SU-DHL-6 (cell line): ENCODE results near the gene BRD1.

Source experiments
- EZH2phosphoT487 ChIP-seq: fragments of 200-600 bp; sonication (generic), shearing (Covaris generic); conservative IDR thresholded peaks from 2 replicates; pipeline ENCODE4 v1.6.1; 2018; ENCODE audit warnings: mild to moderate bottlenecking, antibody characterized with exemption, low read length, moderate library complexity, mixed read lengths
- TF ChIP-seq, protein P1 (sequence below): fragments of 200-600 bp; sonication (generic); IDR thresholded peaks from one replicate; pipeline ENCODE4 v1.5.1; 2017; ENCODE audit warnings: antibody characterized with exemption, mild to moderate bottlenecking, low read length, moderate library complexity; ENCODE audit not compliant: insufficient read depth, poor library complexity, severe bottlenecking

DNA sequence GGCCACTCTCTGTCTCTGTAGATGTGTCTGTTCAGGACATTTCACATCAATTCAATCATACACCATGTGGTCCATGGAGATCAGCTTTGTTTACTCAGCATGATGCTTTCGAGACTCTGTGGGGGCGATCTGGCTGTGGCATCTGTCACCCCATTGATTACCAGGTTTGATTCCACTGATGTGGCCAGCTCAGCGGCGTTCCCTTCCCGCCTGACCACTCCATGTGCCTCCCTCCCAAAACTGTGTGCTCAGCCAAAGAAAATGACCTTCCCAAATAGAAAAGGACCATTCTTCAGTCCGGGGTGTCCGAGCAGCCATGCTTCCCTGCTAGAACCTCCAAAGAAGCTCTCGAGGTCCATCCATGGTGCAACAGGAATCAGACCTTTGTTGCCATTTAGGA lies 89.1 kb downstream of the BRD1 start:
- TF ChIP-seq, protein P1, sequence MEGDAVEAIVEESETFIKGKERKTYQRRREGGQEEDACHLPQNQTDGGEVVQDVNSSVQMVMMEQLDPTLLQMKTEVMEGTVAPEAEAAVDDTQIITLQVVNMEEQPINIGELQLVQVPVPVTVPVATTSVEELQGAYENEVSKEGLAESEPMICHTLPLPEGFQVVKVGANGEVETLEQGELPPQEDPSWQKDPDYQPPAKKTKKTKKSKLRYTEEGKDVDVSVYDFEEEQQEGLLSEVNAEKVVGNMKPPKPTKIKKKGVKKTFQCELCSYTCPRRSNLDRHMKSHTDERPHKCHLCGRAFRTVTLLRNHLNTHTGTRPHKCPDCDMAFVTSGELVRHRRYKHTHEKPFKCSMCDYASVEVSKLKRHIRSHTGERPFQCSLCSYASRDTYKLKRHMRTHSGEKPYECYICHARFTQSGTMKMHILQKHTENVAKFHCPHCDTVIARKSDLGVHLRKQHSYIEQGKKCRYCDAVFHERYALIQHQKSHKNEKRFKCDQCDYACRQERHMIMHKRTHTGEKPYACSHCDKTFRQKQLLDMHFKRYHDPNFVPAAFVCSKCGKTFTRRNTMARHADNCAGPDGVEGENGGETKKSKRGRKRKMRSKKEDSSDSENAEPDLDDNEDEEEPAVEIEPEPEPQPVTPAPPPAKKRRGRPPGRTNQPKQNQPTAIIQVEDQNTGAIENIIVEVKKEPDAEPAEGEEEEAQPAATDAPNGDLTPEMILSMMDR: no peak
- no peak for TF ChIP-seq EZH2phosphoT487
